Sigmoid colon (tissue), 3 donors: ENCODE data around the gene MIF4GD.

Source experiments
- CTCF ChIP-seq, 4 experiments: fragments of 450-650 bp in 3 of 4; fragments of 200-600 bp in 1 of 4; IDR thresholded peaks; one replicate each; pipeline ENCODE4 v1.5.1; 2016 to 2019; ENCODE audit warnings: antibody characterized with exemption in 4 of 4, mild to moderate bottlenecking in 3 of 4, moderate library complexity in 2 of 4
- POLR2A ChIP-seq, 2 donors: fragments of 450-650 bp; IDR thresholded peaks; one replicate each; pipeline ENCODE4 v1.6.1; 2016; ENCODE audit warnings: antibody characterized with exemption in 2 of 2, mild to moderate bottlenecking in 2 of 2, moderate library complexity in 2 of 2

GRCh38 chr17:75271233-75271954, 363 bp upstream of the MIF4GD start:
- TF ChIP-seq CTCF (IDR thresholded peaks at IDR 0.05) (peak; percentile 23 to 74 (median 34)), POLR2A (IDR thresholded peaks at IDR 0.05) (no peak)
